Medulla oblongata (tissue), 1 donor: Measurements from ENCODE around the gene MPPED1.

Source experiments
- DNase-seq: peaks from one replicate; pipeline ENCODE4 v3.0.0-alpha.2; 2015; ENCODE audit errors: extremely low spot score

Gene MPPED1

GRCh38 chr22:43411040-43411868 lies 560 bp upstream of the MPPED1 start:
- no peak for DNase-seq

- DNase-seq, result peak; percentile 18
These were observed 1.3 kb downstream of the MPPED1 start for GRCh38 chr22:43412808-43413795.

GRCh38 chr22:43413826-43414225 lies 2.0 kb downstream of the MPPED1 start:
- no peak for DNase-seq

- no peak for DNase-seq
These were observed 3.9 kb downstream of the MPPED1 start for GRCh38 chr22:43415681-43416080.

- DNase-seq, result no peak
These were observed 5.7 kb downstream of the MPPED1 start for GRCh38 chr22:43417555-43417954.

GRCh38 chr22:43418079-43418825 lies 6.4 kb downstream of the MPPED1 start:
- DNase-seq, result no peak

- no peak for DNase-seq
These were observed 7.7 kb downstream of the MPPED1 start for GRCh38 chr22:43419371-43420080.

GRCh38 chr22:43421046-43421665 lies 9.3 kb downstream of the MPPED1 start:
- DNase-seq, result no peak

- no peak for DNase-seq
These were observed 10.3 kb downstream of the MPPED1 start for GRCh38 chr22:43421914-43422615.

GRCh38 chr22:43423046-43423445 lies 11.2 kb downstream of the MPPED1 start:
- DNase-seq, result no peak

- DNase-seq, result no peak
These were observed 12.4 kb downstream of the MPPED1 start for GRCh38 chr22:43424201-43424600.

- DNase-seq, result no peak
These were observed 13.1 kb downstream of the MPPED1 start for GRCh38 chr22:43424666-43425630.

GRCh38 chr22:43425976-43426785 lies 14.4 kb downstream of the MPPED1 start:
- DNase-seq, result no peak

GRCh38 chr22:43426816-43427215 lies 15.0 kb downstream of the MPPED1 start:
- DNase-seq, result no peak

- no peak for DNase-seq
These were observed 15.6 kb downstream of the MPPED1 start for GRCh38 chr22:43427296-43428004.

GRCh38 chr22:43428005-43428485 lies 16.2 kb downstream of the MPPED1 start:
- no peak for DNase-seq

GRCh38 chr22:43428521-43428920 lies 16.7 kb downstream of the MPPED1 start:
- no peak for DNase-seq
